Activated CD4-positive, CD25-positive, alpha-beta regulatory T cell treated with anti-CD3 and anti-CD28 coated beads, Interleukin-2, amount 50 U/mL, for 16 hours (primary cell): ENCODE data around the gene NRDE2.

Source experiments
- DNase-seq: peaks from one replicate; pipeline ENCODE4 v3.0.0-alpha.2; 2020; ENCODE audit warnings: low read depth, low spot score

Gene NRDE2

DNA sequence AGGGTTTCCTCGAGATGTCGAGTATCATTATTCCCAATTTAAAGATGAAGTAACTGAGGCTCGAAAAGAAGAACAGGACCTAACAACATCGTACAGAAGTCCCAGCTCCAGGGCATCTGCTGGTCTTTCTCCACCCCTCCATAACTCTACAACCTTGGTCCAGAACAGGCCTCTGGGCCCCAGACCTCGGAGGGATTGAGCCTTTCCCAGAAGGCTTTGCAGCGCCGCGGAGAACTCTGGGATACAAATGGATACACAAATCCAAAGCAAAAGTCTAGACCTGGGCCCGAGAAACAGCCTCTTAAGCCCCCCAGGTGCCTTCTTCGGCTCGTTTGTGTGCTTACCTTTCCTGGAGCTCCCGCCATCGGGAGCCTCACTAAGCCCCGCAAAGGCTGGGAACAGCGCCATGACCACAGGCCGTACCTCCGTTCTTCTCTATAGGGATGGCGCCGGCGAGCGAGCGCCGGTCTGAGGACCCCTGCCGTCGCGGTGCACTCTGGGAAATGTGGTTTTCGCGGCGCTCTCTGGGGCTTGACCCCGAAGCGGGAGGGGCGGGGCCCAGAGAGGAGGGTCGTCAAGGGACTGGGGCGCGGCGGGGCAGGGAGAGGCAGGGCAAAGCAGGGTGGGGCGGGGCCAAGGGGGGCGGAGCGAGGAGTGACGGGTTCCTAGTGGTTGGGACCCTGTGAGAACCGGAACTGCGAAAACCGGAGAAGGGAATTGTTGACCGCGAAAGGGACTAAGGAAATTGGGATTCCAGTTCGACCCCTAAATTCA, at the start of gene NRDE2:
Gene NRDE2 (minus strand): TSS at position 445 of the 774 bp plus-strand sequence. CDS start 37 bp downstream, at position 408.
- DNase-seq = peak; percentile 80

- no peak for DNase-seq
Observed at GRCh38 chr14:90381011-90381786, 49.5 kb upstream of the NRDE2 start.

DNA sequence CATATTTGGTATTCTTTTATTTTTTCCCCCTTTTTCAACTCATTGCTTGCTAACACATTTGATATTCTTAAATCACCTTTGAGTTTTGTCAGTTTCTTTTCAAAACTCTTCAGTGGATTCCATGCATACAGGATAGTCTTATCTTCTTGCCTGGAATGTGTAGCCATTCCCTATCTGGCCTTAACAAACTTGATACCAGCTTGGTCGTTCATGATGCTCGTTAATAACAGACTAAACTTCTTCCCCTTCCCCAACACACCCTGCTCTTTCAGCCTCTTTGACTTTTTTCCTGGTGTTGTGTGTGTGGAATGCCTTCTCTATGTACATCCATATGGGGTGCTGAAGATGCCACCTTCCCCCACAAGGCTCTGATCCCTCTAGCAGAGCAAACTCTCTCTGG, 47.4 kb upstream of the NRDE2 start:
- no peak for DNase-seq

- no peak for DNase-seq
Observed at GRCh38 chr14:90378249-90378648, 46.5 kb upstream of the NRDE2 start.

DNA sequence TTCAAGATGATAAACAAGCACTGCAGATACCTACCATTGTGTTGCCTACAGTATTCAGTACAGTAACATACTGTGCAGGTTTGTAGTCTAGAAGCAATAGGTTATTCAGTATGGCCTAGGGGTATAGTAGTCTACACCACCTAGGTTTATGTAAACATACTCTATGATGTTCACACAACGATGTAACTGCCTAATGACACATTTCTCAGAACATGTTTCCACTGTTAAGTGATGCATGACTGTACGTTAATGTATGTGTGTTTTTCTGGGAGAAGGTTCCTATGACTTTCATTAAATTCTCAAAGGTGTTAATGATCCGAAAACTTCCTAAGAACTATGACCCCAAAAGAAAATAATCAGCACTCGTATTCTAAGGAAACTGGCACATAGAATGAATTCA, 44.2 kb upstream of the NRDE2 start:
- no peak for DNase-seq

DNA sequence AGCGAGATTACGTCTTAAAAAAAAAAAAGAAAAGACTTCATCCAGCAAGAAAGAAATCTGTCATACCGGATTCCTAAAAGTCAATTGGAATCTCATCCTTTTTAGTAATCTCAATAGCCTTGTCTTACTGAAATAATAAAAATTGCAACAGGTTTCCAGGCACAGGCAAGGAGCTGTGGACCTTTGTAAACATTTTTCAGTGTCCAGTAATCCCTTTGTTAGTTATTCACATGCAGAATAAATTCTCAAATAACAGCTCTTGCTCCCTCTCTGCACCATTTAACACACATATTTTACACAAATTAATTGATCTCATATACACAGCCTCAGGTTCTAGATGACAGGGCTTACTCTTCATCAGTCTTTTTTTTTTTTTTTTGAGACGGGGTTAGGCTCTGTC, 43.1 kb upstream of the NRDE2 start:
- no peak for DNase-seq

- DNase-seq = no peak
Observed at GRCh38 chr14:90373887-90374286, 42.1 kb upstream of the NRDE2 start.

DNA sequence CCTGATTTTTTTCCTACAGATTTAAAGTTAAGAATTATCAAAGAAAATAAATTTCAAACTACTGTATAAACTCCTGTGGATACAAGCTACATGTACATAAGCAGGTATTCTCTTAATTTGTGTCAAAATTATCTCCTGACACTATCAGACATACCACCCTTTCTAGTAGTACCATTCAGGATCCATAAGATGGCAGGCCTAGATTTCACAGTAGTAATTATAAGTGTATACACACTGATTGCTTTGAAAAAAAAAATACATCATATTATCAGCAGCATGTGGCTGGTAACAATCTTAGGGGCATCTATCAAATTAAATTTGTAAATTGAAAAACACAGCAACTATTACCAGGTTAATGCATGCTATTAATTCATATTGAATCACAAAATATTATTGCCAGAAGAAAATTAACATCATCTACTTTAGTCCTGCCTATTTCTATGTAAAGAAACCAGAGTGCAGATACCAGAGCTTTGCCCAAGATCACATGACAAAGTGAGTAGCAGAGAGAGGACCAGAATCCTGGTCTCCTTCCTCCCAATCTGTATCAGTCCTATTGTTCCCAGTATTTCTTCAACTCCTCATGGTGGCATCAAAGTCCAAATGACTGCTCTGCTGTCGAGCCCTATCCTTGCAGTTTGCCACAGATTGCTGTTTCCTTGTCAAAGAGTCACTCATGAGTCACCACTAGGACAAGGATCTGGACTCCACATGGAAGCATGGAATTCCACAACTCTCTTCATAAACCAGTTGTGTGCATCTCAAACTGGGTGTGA, 37.4 kb upstream of the NRDE2 start:
- DNase-seq = no peak

GRCh38 chr14:90362558-90362896, 30.8 kb upstream of the NRDE2 start:
- no peak for DNase-seq

GRCh38 chr14:90361865-90362557, 30.3 kb upstream of the NRDE2 start:
- DNase-seq = no peak

GRCh38 chr14:90358359-90358758, 26.6 kb upstream of the NRDE2 start:
- no peak for DNase-seq

DNA sequence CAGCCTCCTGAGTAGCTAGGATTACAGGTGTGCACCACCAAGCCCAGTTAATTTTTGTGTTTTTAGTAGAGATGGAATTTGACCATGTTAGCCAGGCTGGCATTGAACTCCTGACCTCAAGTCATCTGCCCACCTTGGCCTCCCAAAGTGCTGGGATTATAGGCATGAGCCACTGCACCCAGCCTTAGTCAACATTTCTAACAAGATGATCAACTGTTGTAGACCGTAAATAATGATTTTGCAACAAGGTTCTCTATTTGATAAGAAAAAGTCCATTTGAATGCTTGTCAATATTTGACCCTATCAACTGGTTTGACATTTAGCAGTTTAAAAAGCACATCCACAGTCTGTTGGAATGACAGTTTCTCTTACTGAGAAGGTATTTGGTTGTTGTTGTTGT, 25.2 kb upstream of the NRDE2 start:
- no peak for DNase-seq

GRCh38 chr14:90355540-90356518, 24.1 kb upstream of the NRDE2 start:
- no peak for DNase-seq

- DNase-seq = no peak
Observed at GRCh38 chr14:90354551-90355298, 23.0 kb upstream of the NRDE2 start.

DNA sequence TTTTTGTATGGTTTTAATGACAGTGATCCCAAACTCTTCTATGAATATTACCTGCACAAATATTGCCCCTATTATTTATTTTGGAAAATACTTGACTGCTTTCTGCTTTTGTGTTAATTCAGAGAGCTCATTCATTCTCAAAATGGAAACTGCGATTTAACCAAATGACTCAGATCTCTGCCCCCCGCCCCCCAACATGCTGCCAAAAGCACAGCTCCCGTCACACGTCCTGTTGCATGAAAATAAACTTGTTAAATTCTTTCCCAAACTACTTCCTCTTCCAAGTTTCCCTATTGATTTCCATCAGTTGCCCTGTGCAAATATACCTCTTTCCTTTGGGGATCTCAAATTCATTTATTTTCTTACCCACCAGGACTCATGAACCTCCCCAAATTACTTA, 18.0 kb upstream of the NRDE2 start:
- DNase-seq = no peak

GRCh38 chr14:90348270-90348669, 16.5 kb upstream of the NRDE2 start:
- no peak for DNase-seq

- no peak for DNase-seq
Observed at GRCh38 chr14:90345239-90345557, 13.5 kb upstream of the NRDE2 start.

- DNase-seq = no peak
Observed at GRCh38 chr14:90344331-90345238, 12.8 kb upstream of the NRDE2 start.

DNA sequence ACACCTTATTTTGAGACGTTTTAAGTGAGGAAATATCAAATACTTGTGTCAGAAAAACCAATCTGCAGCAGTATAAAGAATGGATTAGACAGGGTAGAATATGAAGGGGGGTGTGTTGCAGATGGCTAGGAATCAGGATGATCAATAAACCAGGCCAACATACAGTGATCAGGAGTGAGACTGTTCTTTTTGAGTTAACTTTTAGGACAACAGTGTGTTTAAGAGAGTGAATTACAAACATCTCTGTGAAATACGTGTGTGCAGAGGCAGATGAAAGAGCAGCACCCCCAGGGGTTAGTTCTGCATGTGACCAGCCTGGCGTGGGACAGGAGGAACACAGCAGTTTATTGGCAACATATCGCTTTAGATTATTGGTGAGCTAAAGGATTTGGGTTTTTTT, 10.6 kb upstream of the NRDE2 start:
- DNase-seq = no peak
